ENCODE measurements around the gene NSD2. TPM values are rescaled to one million over a fixed set of nuclear protein-coding genes. Genes with fewer than 3 reads are reported as not detected.

NSD2 gene
- total and polyA plus RNA-seq, 9 of the 15 experiments (the other 6 are each of a cell fraction or from before 2014, with no cell fraction given) = 6.4 to 126 (median 58.8) TPM

DNA sequence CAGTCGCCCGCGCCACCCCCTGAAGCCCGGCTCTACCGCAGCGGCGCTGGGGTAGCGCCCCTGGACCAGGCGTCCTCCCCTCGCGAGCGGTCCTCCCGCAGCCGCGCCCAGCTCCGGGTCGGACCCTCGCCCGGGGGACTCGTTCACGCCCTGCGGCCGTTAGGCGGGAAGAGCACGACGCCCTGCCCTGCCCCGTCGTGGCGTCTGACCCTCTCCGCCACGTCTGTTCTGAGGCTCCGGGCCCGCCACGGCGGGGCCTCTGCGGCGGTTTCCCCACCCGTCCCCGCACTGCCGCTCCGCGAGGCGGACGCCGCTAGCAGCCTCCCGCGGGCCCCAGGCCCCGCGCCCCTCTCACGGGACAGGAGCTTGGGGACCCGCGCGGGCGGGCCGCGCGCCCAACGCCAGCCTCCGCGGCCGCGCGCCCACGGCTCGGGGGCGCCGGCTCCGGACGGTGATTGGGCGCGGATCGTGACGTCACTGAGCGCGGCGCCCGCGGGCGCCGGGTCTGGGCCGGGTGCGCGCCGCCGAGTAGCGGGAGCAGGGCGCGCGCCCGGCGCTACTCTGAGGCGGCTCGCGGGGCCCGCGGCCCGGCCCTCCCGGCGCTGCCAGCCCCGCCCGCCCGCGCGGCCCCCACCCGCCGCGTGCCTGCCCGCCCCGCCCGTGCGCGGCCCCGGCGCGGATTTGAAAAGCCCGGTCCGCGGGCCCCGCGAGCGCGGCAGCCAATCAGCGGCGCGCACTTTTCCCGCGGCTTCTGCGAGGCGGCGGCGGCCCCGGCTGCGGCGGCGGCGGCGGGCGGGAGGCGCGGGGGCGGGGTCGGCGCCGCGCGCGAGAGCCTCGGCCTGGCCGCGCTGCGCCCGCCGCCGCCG, at the start of gene NSD2 (continued):
- TF ChIP-seq OTX1 (CRISPR knock-in tag; IDR thresholded peaks at IDR 0.05) (peak; percentile 33; the same call in 1 of the 2 replicates), CBFA2T2 (conservative IDR thresholded peaks at IDR 0.05) (no peak), IRF2 (CRISPR knock-in tag; IDR thresholded peaks at IDR 0.05) (no peak), ETV1 (tag; conservative IDR thresholded peaks at IDR 0.05; ENCODE audit: low read depth) (no peak), PYGO2 (tag; IDR thresholded peaks at IDR 0.05) (no peak), HCFC1 (IDR thresholded peaks at IDR 0.05; ENCODE audit: low read depth, low read length) (no peak; the same call in 1 of the 2 replicates), POLR2H (tag; IDR thresholded peaks at IDR 0.05; ENCODE audit: low read depth) (peak; percentile 84), XRCC5 (IDR thresholded peaks at IDR 0.05; ENCODE audit: low read depth, low read length) (no peak), ZNF212 (CRISPR knock-in tag; IDR thresholded peaks at IDR 0.05) (0 out of 2 replicates have a peak, but pooled peaks have one; percentile 65), ZNF583 (CRISPR knock-in tag; IDR thresholded peaks at IDR 0.05) (peak; percentile 76; the same call in 1 of the 2 replicates), ZFP1 (CRISPR knock-in tag; IDR thresholded peaks at IDR 0.05) (no peak), HDAC8 (tag; IDR thresholded peaks at IDR 0.05) (peak; percentile 92), ATF1 (CRISPR knock-in tag; IDR thresholded peaks at IDR 0.05) (no peak), ATF1 (tag; IDR thresholded peaks at IDR 0.05) (peak; percentile 86), HNRNPLL (IDR thresholded peaks at IDR 0.05; ENCODE audit: low read depth, low read length, poor library complexity, severe bottlenecking) (peak; percentile 61), KLF1 (tag; IDR thresholded peaks at IDR 0.05) (peak; percentile 90), SMARCC2 (IDR thresholded peaks at IDR 0.05; ENCODE audit: low read depth) (no peak), ZNF324 (CRISPR knock-in tag; IDR thresholded peaks at IDR 0.05) (no peak), RBM15 (IDR thresholded peaks at IDR 0.05; ENCODE audit: insufficient read depth, low read length) (no peak), GATA2 (CRISPR knock-in tag; IDR thresholded peaks at IDR 0.05) (no peak)
- TF ChIP-seq, protein P1, sequence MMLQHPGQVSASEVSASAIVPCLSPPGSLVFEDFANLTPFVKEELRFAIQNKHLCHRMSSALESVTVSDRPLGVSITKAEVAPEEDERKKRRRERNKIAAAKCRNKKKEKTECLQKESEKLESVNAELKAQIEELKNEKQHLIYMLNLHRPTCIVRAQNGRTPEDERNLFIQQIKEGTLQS (IDR thresholded peaks at IDR 0.05) = no peak
- TF ChIP-seq, protein P1 (CRISPR knock-in tag; conservative IDR thresholded peaks at IDR 0.05) = no peak
- TF ChIP-seq, protein P2, sequence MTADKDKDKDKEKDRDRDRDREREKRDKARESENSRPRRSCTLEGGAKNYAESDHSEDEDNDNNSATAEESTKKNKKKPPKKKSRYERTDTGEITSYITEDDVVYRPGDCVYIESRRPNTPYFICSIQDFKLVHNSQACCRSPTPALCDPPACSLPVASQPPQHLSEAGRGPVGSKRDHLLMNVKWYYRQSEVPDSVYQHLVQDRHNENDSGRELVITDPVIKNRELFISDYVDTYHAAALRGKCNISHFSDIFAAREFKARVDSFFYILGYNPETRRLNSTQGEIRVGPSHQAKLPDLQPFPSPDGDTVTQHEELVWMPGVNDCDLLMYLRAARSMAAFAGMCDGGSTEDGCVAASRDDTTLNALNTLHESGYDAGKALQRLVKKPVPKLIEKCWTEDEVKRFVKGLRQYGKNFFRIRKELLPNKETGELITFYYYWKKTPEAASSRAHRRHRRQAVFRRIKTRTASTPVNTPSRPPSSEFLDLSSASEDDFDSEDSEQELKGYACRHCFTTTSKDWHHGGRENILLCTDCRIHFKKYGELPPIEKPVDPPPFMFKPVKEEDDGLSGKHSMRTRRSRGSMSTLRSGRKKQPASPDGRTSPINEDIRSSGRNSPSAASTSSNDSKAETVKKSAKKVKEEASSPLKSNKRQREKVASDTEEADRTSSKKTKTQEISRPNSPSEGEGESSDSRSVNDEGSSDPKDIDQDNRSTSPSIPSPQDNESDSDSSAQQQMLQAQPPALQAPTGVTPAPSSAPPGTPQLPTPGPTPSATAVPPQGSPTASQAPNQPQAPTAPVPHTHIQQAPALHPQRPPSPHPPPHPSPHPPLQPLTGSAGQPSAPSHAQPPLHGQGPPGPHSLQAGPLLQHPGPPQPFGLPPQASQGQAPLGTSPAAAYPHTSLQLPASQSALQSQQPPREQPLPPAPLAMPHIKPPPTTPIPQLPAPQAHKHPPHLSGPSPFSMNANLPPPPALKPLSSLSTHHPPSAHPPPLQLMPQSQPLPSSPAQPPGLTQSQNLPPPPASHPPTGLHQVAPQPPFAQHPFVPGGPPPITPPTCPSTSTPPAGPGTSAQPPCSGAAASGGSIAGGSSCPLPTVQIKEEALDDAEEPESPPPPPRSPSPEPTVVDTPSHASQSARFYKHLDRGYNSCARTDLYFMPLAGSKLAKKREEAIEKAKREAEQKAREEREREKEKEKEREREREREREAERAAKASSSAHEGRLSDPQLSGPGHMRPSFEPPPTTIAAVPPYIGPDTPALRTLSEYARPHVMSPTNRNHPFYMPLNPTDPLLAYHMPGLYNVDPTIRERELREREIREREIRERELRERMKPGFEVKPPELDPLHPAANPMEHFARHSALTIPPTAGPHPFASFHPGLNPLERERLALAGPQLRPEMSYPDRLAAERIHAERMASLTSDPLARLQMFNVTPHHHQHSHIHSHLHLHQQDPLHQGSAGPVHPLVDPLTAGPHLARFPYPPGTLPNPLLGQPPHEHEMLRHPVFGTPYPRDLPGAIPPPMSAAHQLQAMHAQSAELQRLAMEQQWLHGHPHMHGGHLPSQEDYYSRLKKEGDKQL (CRISPR knock-in tag; IDR thresholded peaks at IDR 0.05; ENCODE audit: borderline replicate concordance) = no peak

All from K562 (cell line).